SH-SY5Y (cell line): ENCODE results near the gene OR1L4.

Experiments used
- GATA2 ChIP-seq: IDR thresholded peaks from 2 replicates; pipeline ENCODE4 v1.6.1; 2011; ENCODE audit warnings: mild to moderate bottlenecking, low read depth, low read length
- GATA3 ChIP-seq: IDR thresholded peaks from 2 replicates; pipeline ENCODE4 v1.6.1; 2011; ENCODE audit warnings: low read depth, mild to moderate bottlenecking, low read length, moderate library complexity

GRCh38 chr9:122767817-122768216 lies 44.0 kb downstream of the OR1L4 start:
- TF ChIP-seq GATA3: no peak
- TF ChIP-seq GATA2: no peak
